Fibroblast of lung (primary cell): ENCODE results near the gene ISLR2. TPM values are rescaled to one million over a fixed set of nuclear protein-coding genes. Genes with fewer than 3 reads are reported as not detected.

Experiments used
- DNase-seq, 2 donors: peaks; one replicate each; pipeline versions ENCODE4 v3.0.0 to v3.0.0-alpha.2; 2010; ENCODE audit warnings: low read depth in 2 of 2
- H2AFZ ChIP-seq: 2 replicates; pipeline ENCODE4 v1.5.1; 2012; ENCODE audit warnings: low read length, control low read depth, inconsistent platforms
- H3K27ac ChIP-seq: 2 replicates; pipeline ENCODE4 v1.5.1; 2011; ENCODE audit warnings: low read length, control low read depth; ENCODE audit not compliant: insufficient read depth
- H3K27me3 ChIP-seq: 2 replicates; pipeline ENCODE4 v1.5.1; 2011; ENCODE audit warnings: mild to moderate bottlenecking, low read length; ENCODE audit not compliant: control insufficient read depth, insufficient read depth
- H3K36me3 ChIP-seq: 2 replicates; pipeline ENCODE4 v1.5.1; 2011; ENCODE audit warnings: low read length; ENCODE audit not compliant: control insufficient read depth, insufficient read depth
- H3K4me1 ChIP-seq: 2 replicates; pipeline ENCODE4 v1.5.1; 2011; ENCODE audit warnings: low read length; ENCODE audit not compliant: control insufficient read depth, insufficient read depth; ENCODE audit errors: extremely low read depth
- H3K4me2 ChIP-seq: 2 replicates; pipeline ENCODE4 v1.5.1; 2011; ENCODE audit warnings: low read length, control low read depth; ENCODE audit not compliant: insufficient read depth; ENCODE audit errors: extremely low read depth
- H3K4me3 ChIP-seq, 4 experiments: fragments of 200-600 bp in 1 of 4; sonication (generic) in 1 of 4; replicated peaks in 1 of 4; 2 replicates each; pipeline ENCODE4 v1.5.1; 2011 to 2016; ENCODE audit warnings: low read length in 4 of 4, low read depth in 3 of 4, mild to moderate bottlenecking in 3 of 4, control low read depth in 2 of 4, inconsistent platforms in 1 of 4, mixed read lengths in 1 of 4; ENCODE audit not compliant: insufficient read depth in 1 of 4; ENCODE audit errors: control extremely low read depth in 1 of 4
- H3K79me2 ChIP-seq: 2 replicates; pipeline ENCODE4 v1.5.1; 2012; ENCODE audit warnings: mild to moderate bottlenecking, low read length, inconsistent platforms; ENCODE audit not compliant: control insufficient read depth, insufficient read depth
- H3K9ac ChIP-seq: 2 replicates; pipeline ENCODE4 v1.5.1; 2011; ENCODE audit warnings: mild to moderate bottlenecking, low read length, control low read depth; ENCODE audit not compliant: insufficient read depth
- H3K9me3 ChIP-seq: 2 replicates; pipeline ENCODE4 v1.5.1; 2012; ENCODE audit warnings: low read depth, low read length; ENCODE audit not compliant: control insufficient read depth, insufficient read depth
- H4K20me1 ChIP-seq: 2 replicates; pipeline ENCODE4 v1.5.1; 2011; ENCODE audit warnings: low read length; ENCODE audit not compliant: control insufficient read depth, insufficient read depth; ENCODE audit errors: extremely low read depth
- CTCF ChIP-seq, 2 donors: IDR thresholded peaks in 1 of 2; conservative IDR thresholded peaks in 1 of 2; 1 replicate in 1 of 2; 2 replicates in 1 of 2; pipeline ENCODE4 v1.5.1; 2011 to 2012; ENCODE audit warnings: low read length in 2 of 2, control low read depth in 1 of 2, inconsistent platforms in 1 of 2, low read depth in 1 of 2, mild to moderate bottlenecking in 1 of 2
- EZH2 ChIP-seq: IDR thresholded peaks from 2 replicates; pipeline ENCODE4 v1.5.1; 2012; ENCODE audit warnings: low read length, control low read depth, mild to moderate bottlenecking; ENCODE audit errors: missing control alignments
- polyA plus RNA-seq, 2 donors: library from polyadenylated mRNA; depleted of rRNA in 1 of 2; stranded (reverse) in 1 of 2; unstranded in 1 of 2; fragments of >200 nt; gene quantifications; 2 replicates each; pipeline ENCODE4 v1.2.1, GENCODE V29; 2011 to 2012; ENCODE audit warnings: missing spikeins in 1 of 2
- total RNA-seq: library from RNA; depleted of rRNA; stranded (reverse); fragments of >200 nt; gene quantifications from 2 replicates; pipeline ENCODE4 v1.2.1, GENCODE V29; 2014

Gene ISLR2
- total and polyA plus RNA-seq, 2 donors (not counting 1 experiment from before 2014, with no cell fraction given) = not detected

DNA sequence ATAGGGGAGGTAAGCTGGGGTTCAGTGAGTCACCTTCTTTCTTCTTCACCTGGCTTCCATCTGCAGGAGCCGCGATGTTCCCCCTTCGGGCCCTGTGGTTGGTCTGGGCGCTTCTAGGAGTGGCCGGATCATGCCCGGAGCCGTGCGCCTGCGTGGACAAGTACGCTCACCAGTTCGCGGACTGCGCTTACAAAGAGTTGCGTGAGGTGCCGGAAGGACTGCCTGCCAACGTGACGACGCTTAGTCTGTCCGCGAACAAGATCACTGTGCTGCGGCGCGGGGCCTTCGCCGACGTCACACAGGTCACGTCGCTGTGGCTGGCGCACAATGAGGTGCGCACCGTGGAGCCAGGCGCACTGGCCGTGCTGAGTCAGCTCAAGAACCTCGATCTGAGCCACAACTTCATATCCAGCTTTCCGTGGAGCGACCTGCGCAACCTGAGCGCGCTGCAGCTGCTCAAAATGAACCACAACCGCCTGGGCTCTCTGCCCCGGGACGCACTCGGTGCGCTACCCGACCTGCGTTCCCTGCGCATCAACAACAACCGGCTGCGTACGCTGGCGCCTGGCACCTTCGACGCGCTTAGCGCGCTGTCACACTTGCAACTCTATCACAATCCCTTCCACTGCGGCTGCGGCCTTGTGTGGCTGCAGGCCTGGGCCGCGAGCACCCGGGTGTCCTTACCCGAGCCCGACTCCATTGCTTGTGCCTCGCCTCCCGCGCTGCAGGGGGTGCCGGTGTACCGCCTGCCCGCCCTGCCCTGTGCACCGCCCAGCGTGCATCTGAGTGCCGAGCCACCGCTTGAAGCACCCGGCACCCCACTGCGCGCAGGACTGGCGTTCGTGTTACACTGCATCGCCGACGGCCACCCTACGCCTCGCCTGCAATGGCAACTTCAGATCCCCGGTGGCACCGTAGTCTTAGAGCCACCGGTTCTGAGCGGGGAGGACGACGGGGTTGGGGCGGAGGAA, 2.6 kb downstream of the ISLR2 start:
- TF ChIP-seq CTCF (conservative IDR thresholded peaks at IDR 0.05 in 1 of 2, IDR thresholded peaks at IDR 0.05 in 1 of 2; ENCODE audit: low read depth in 1 of 2, low read length in 2 of 2) (no peak), EZH2 (peak; percentile 66)
- Histone ChIP-seq H3K27me3 (peaks cover 79% of the 10 kb centered on the region), H3K9ac (no peak overlapping the region), H3K36me3 (no peaks in the 10 kb centered on the region), H3K4me2 (no peak overlapping the region), H3K79me2 (no peaks in the 10 kb centered on the region), H2AFZ (no peak overlapping the region), H3K4me1 (no peaks in the 10 kb centered on the region), H3K9me3 (no peaks in the 10 kb centered on the region), H3K4me3 (no peak overlapping the region), H3K27ac (no peak overlapping the region), H4K20me1 (no peaks in the 10 kb centered on the region)
- DNase-seq = peak; percentile 39 to 55

- Histone ChIP-seq H3K9me3 (no peaks in the 10 kb centered on the region), H3K79me2 (no peaks in the 10 kb centered on the region), H2AFZ (no peak overlapping the region), H4K20me1 (no peaks in the 10 kb centered on the region), H3K4me3 (no peak overlapping the region), H3K4me1 (no peaks in the 10 kb centered on the region), H3K27ac (no peak overlapping the region), H3K4me2 (no peak overlapping the region), H3K36me3 (no peaks in the 10 kb centered on the region), H3K27me3 (peaks cover 74% of the 10 kb centered on the region), H3K9ac (no peak overlapping the region)
- no peak for DNase-seq
- TF ChIP-seq CTCF (conservative IDR thresholded peaks at IDR 0.05 in 1 of 2, IDR thresholded peaks at IDR 0.05 in 1 of 2; ENCODE audit: low read depth in 1 of 2, low read length in 2 of 2) (no peak), EZH2 (peak; percentile 10)
Measured at GRCh38 chr15:74133694-74134386, 3.5 kb downstream of the ISLR2 start.

DNA sequence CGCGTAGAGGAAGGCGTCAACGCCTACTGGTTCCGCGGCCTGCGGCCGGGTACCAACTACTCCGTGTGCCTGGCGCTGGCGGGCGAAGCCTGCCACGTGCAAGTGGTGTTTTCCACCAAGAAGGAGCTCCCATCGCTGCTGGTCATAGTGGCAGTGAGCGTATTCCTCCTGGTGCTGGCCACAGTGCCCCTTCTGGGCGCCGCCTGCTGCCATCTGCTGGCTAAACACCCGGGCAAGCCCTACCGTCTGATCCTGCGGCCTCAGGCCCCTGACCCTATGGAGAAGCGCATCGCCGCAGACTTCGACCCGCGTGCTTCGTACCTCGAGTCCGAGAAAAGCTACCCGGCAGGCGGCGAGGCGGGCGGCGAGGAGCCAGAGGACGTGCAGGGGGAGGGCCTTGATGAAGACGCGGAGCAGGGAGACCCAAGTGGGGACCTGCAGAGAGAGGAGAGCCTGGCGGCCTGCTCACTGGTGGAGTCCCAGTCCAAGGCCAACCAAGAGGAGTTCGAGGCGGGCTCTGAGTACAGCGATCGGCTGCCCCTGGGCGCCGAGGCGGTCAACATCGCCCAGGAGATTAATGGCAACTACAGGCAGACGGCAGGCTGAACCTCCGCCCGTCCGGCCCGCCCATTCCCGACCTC, 4.1 kb downstream of the ISLR2 start:
- no peaks in the 10 kb centered on the region for H4K20me1 ChIP-seq
- TF ChIP-seq EZH2 = peak; percentile 67
- peak; percentile 30 to 58 for TF ChIP-seq CTCF (conservative IDR thresholded peaks at IDR 0.05 in 1 of 2, IDR thresholded peaks at IDR 0.05 in 1 of 2; ENCODE audit: low read depth in 1 of 2, low read length in 2 of 2)
- peak; percentile 35 to 50 for DNase-seq
- H3K27me3 ChIP-seq = peaks cover 69% of the 10 kb centered on the region
- no peaks in the 10 kb centered on the region for H3K9me3 ChIP-seq
- no peak overlapping the region for H3K4me2 ChIP-seq
- H2AFZ ChIP-seq = no peak overlapping the region
- H3K4me1 ChIP-seq = no peaks in the 10 kb centered on the region
- no peak overlapping the region for H3K9ac ChIP-seq
- no peak overlapping the region for H3K27ac ChIP-seq
- H3K36me3 ChIP-seq = no peaks in the 10 kb centered on the region
- H3K79me2 ChIP-seq = no peaks in the 10 kb centered on the region
- H3K4me3 ChIP-seq = no peak overlapping the region
